HepG2 (cell line): ENCODE results near the gene SHROOM1. TPM values are rescaled to one million over a fixed set of nuclear protein-coding genes. Genes with fewer than 3 reads are reported as not detected.

Experiments
- CBX2 ChIP-seq, 2 experiments: fragments of 200-600 bp in 1 of 2; sonication (generic); formaldehyde crosslinking in 1 of 2; IDR thresholded peaks; 2 replicates each; pipeline versions ENCODE4 v1.7.0 to v1.8.1; 2018 to 2022; ENCODE audit warnings: low read depth in 2 of 2, low read length in 1 of 2, mild to moderate bottlenecking in 1 of 2, missing genetic modification reagents in 1 of 2
- CHD2 ChIP-seq: IDR thresholded peaks from 2 replicates; pipeline ENCODE4 v1.6.1; 2011; ENCODE audit warnings: low read depth, low read length, improper control_type of control experiment
- FOXK2 ChIP-seq: fragments of 450-650 bp; IDR thresholded peaks from 2 replicates; pipeline ENCODE4 v1.6.1; 2016
- GABPA ChIP-seq, 2 experiments: IDR thresholded peaks; 2 replicates each; pipeline ENCODE4 v1.6.1; 2011 to 2016; ENCODE audit warnings: low read depth in 2 of 2, low read length in 1 of 2, missing biosample characterization in 1 of 2, missing genetic modification characterization in 1 of 2
- HMG20B ChIP-seq: conservative IDR thresholded peaks from 2 replicates; pipeline ENCODE4 v1.6.1; 2016; ENCODE audit warnings: missing genetic modification reagents, missing compliant biosample characterization
- LCORL ChIP-seq, 2 experiments: fragments of 450-650 bp in 1 of 2; sonication (generic) in 1 of 2; formaldehyde crosslinking in 1 of 2; IDR thresholded peaks; 2 replicates each; pipeline versions ENCODE4 v1.5.0 to v1.6.1; 2017 to 2020; ENCODE audit warnings: antibody characterized with exemption in 1 of 2, missing genetic modification reagents in 1 of 2
- MAFF ChIP-seq: IDR thresholded peaks from 2 replicates; pipeline ENCODE4 v1.6.1; 2011; ENCODE audit warnings: low read depth, low read length, improper control_type of control experiment
- NCOA2 ChIP-seq: sonication (generic); formaldehyde crosslinking; IDR thresholded peaks from 2 replicates; pipeline ENCODE4 v1.8.0; 2022; ENCODE audit warnings: inconsistent platforms
- NR1H2 ChIP-seq: sonication (generic); formaldehyde crosslinking; IDR thresholded peaks from 2 replicates; pipeline ENCODE4 v1.8.1; 2022; ENCODE audit warnings: low read depth, missing genetic modification reagents, borderline replicate concordance
- NRL ChIP-seq: sonication (generic); formaldehyde crosslinking; IDR thresholded peaks from 2 replicates; pipeline ENCODE4 v1.5.0; 2020; ENCODE audit warnings: missing genetic modification reagents, mild to moderate bottlenecking, moderate library complexity, borderline replicate concordance
- SALL1 ChIP-seq: sonication (generic); formaldehyde crosslinking; IDR thresholded peaks from 2 replicates; pipeline ENCODE4 v1.8.0; 2022; ENCODE audit warnings: mild to moderate bottlenecking, missing genetic modification reagents
- SOX6 ChIP-seq, 2 experiments: fragments of 450-650 bp in 1 of 2; sonication (generic) in 1 of 2; formaldehyde crosslinking in 1 of 2; IDR thresholded peaks; 2 replicates each; pipeline versions ENCODE4 v1.4.0 to v1.6.1; 2017 to 2020; ENCODE audit warnings: antibody characterized with exemption in 1 of 2, mild to moderate bottlenecking in 1 of 2, missing genetic modification reagents in 1 of 2
- TEAD2 ChIP-seq: sonication (generic); formaldehyde crosslinking; IDR thresholded peaks from 2 replicates; pipeline ENCODE4 v1.9.0; 2021; ENCODE audit warnings: missing genetic modification reagents
- TOPORS ChIP-seq: sonication (generic); formaldehyde crosslinking; IDR thresholded peaks from 2 replicates; pipeline ENCODE4 v1.8.0; 2023; ENCODE audit warnings: mild to moderate bottlenecking, missing genetic modification reagents
- ZBTB20 ChIP-seq: sonication (generic); formaldehyde crosslinking; IDR thresholded peaks from 2 replicates; pipeline ENCODE4 v1.8.1; 2023; ENCODE audit warnings: missing genetic modification reagents, low read depth, mild to moderate bottlenecking, borderline replicate concordance
- ZFP36L2 ChIP-seq: sonication (generic); formaldehyde crosslinking; IDR thresholded peaks from 2 replicates; pipeline ENCODE4 v1.4.0; 2020; ENCODE audit warnings: missing genetic modification reagents
- ZFP82 ChIP-seq: sonication (generic); formaldehyde crosslinking; IDR thresholded peaks from 2 replicates; pipeline ENCODE4 v1.5.1; 2020; ENCODE audit warnings: mild to moderate bottlenecking, missing genetic modification reagents, borderline replicate concordance
- ZMYM4 ChIP-seq: sonication (generic); formaldehyde crosslinking; IDR thresholded peaks from 2 replicates; pipeline ENCODE4 v1.8.1; 2023; ENCODE audit warnings: mild to moderate bottlenecking, missing genetic modification reagents
- ZNF224 ChIP-seq: sonication (generic); formaldehyde crosslinking; IDR thresholded peaks from 2 replicates; pipeline ENCODE4 v1.5.0; 2020; ENCODE audit warnings: mild to moderate bottlenecking, missing genetic modification reagents
- ZNF230 ChIP-seq: sonication (generic); formaldehyde crosslinking; IDR thresholded peaks from 2 replicates; pipeline ENCODE4 v1.4.0; 2020; ENCODE audit warnings: mild to moderate bottlenecking, missing genetic modification reagents
- ZNF253 ChIP-seq: sonication (generic); formaldehyde crosslinking; IDR thresholded peaks from 2 replicates; pipeline ENCODE4 v1.8.0; 2022; ENCODE audit warnings: mild to moderate bottlenecking, missing genetic modification reagents, borderline replicate concordance
- ZNF331 ChIP-seq: sonication (generic); formaldehyde crosslinking; IDR thresholded peaks from 2 replicates; pipeline ENCODE4 v1.4.0; 2020; ENCODE audit warnings: missing genetic modification reagents
- ZNF660 ChIP-seq: sonication (generic); formaldehyde crosslinking; IDR thresholded peaks from 2 replicates; pipeline ENCODE4 v1.5.1; 2020; ENCODE audit warnings: mild to moderate bottlenecking, low read depth, missing genetic modification reagents, borderline replicate concordance
- ZNF790 ChIP-seq: sonication (generic); formaldehyde crosslinking; IDR thresholded peaks from 2 replicates; pipeline ENCODE4 v1.8.0; 2022; ENCODE audit warnings: missing genetic modification reagents, mild to moderate bottlenecking, borderline replicate concordance
- ZNF839 ChIP-seq: sonication (generic); formaldehyde crosslinking; IDR thresholded peaks from 2 replicates; pipeline ENCODE4 v1.4.0; 2020; ENCODE audit warnings: missing genetic modification reagents, mild to moderate bottlenecking, borderline replicate concordance
- ZNF879 ChIP-seq: sonication (generic); formaldehyde crosslinking; IDR thresholded peaks from 2 replicates; pipeline ENCODE4 v1.8.1; 2023; ENCODE audit warnings: missing genetic modification reagents
- polyA plus RNA-seq, 8 experiments: library from polyadenylated mRNA; depleted of rRNA in 3 of 8; stranded (reverse) in 7 of 8; unstranded in 1 of 8; fragments of >200 nt; fragmentation: Illumina TruSeq in 4 of 8; extraction: Trizol in 4 of 8; gene quantifications; 2 replicates each; pipeline versions ENCODE4 v1.2.1 to v1.2.3, GENCODE V29; 2011 to 2016; ENCODE audit warnings: low read depth in 4 of 8, missing spikeins in 1 of 8, mixed read lengths in 1 of 8; ENCODE audit not compliant: insufficient read depth in 1 of 8
- total RNA-seq, 5 experiments: library from RNA; depleted of rRNA; stranded (reverse); fragments of >200 nt; fragmentation: Illumina TruSeq; extraction: Trizol; gene quantifications; 2 replicates each; pipeline ENCODE4 v1.2.3, GENCODE V29; 2016; ENCODE audit warnings: low read depth in 1 of 5
- TF ChIP-seq, protein P1 (sequence below): sonication (generic); formaldehyde crosslinking; IDR thresholded peaks from 2 replicates; pipeline ENCODE4 v1.4.0; 2020; ENCODE audit warnings: missing genetic modification reagents
- TF ChIP-seq, protein P2 (sequence below): fragments of 450-650 bp; IDR thresholded peaks from 2 replicates; pipeline ENCODE4 v1.6.1; 2016

SHROOM1 gene
- total and polyA plus RNA-seq, 2 of the 13 experiments (the other 11 are each of a cell fraction or from before 2014, with no cell fraction given): 18.2 to 25.7 TPM

DNA sequence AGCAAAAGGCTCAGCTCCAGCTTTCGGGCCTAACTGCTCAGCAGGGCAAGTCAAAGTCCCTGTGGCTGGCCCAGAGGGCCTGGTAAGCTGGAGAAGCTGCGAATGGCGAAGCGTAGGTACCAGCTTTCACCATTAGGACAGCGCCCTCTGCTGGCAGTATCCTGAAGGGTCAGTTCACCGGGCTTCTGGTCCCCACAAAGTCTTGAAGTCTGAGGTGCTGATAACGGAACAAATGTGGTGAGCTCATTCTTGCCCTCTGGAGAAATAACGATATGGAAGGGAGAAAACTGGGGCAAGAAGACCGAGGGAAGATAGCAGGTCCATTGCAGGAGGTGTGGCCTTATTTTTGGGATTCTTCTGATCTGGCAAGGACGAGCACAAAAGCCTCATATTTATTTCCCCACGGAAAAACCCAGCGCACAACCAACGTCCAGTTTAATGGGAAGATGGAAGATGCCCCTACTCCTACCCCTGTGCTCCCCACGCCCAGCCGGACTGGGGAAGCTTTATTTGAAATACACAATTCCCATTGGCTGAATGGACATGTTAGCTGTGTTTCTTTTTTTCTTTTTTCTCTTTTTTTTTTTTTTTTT is 10.2 kb downstream of the SHROOM1 start (continued):
- TF ChIP-seq, protein P1, sequence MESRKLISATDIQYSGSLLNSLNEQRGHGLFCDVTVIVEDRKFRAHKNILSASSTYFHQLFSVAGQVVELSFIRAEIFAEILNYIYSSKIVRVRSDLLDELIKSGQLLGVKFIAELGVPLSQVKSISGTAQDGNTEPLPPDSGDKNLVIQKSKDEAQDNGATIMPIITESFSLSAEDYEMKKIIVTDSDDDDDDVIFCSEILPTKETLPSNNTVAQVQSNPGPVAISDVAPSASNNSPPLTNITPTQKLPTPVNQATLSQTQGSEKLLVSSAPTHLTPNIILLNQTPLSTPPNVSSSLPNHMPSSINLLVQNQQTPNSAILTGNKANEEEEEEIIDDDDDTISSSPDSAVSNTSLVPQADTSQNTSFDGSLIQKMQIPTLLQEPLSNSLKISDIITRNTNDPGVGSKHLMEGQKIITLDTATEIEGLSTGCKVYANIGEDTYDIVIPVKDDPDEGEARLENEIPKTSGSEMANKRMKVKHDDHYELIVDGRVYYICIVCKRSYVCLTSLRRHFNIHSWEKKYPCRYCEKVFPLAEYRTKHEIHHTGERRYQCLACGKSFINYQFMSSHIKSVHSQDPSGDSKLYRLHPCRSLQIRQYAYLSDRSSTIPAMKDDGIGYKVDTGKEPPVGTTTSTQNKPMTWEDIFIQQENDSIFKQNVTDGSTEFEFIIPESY (CRISPR knock-in tag): peak; percentile 58; the same call in 1 of the 2 replicates
- TF ChIP-seq NRL (CRISPR knock-in tag) (0 out of 2 replicates have a peak, but pooled peaks have one; percentile 41), ZMYM4 (CRISPR knock-in tag) (peak; percentile 25; the same call in 1 of the 2 replicates), ZNF790 (CRISPR knock-in tag) (no peak), CHD2 (no peak), CBX2 (IDR thresholded peaks at IDR 0.05; ENCODE audit: low read depth, low read length) (no peak), CBX2 (CRISPR knock-in tag; IDR thresholded peaks at IDR 0.05; ENCODE audit: low read depth) (no peak), FOXK2 (no peak), ZNF224 (0 out of 2 replicates have a peak, but pooled peaks have one; percentile 57), ZBTB20 (no peak), ZNF660 (CRISPR knock-in tag) (no peak), ZNF879 (CRISPR knock-in tag) (no peak), LCORL (IDR thresholded peaks at IDR 0.05) (no peak), LCORL (CRISPR knock-in tag; IDR thresholded peaks at IDR 0.05) (0 out of 2 replicates have a peak, but pooled peaks have one; percentile 47), ZNF331 (CRISPR knock-in tag) (peak; percentile 20; the same call in 1 of the 2 replicates), ZNF230 (CRISPR knock-in tag) (0 out of 2 replicates have a peak, but pooled peaks have one; percentile 54), TEAD2 (no peak), ZNF839 (CRISPR knock-in tag) (no peak), HMG20B (no peak), NCOA2 (CRISPR knock-in tag) (0 out of 2 replicates have a peak, but pooled peaks have one; percentile 8), GABPA (IDR thresholded peaks at IDR 0.05; ENCODE audit: low read depth, low read length) (no peak), GABPA (CRISPR knock-in tag; IDR thresholded peaks at IDR 0.05; ENCODE audit: low read depth) (no peak), SALL1 (CRISPR knock-in tag) (peak; percentile 54), ZFP36L2 (CRISPR knock-in tag) (no peak), ZNF253 (CRISPR knock-in tag) (no peak), MAFF (no peak), SOX6 (IDR thresholded peaks at IDR 0.05) (no peak), SOX6 (CRISPR knock-in tag; IDR thresholded peaks at IDR 0.05) (0 out of 2 replicates have a peak, but pooled peaks have one; percentile 39), ZFP82 (no peak), NR1H2 (CRISPR knock-in tag) (no peak), TOPORS (no peak)
- TF ChIP-seq, protein P2, sequence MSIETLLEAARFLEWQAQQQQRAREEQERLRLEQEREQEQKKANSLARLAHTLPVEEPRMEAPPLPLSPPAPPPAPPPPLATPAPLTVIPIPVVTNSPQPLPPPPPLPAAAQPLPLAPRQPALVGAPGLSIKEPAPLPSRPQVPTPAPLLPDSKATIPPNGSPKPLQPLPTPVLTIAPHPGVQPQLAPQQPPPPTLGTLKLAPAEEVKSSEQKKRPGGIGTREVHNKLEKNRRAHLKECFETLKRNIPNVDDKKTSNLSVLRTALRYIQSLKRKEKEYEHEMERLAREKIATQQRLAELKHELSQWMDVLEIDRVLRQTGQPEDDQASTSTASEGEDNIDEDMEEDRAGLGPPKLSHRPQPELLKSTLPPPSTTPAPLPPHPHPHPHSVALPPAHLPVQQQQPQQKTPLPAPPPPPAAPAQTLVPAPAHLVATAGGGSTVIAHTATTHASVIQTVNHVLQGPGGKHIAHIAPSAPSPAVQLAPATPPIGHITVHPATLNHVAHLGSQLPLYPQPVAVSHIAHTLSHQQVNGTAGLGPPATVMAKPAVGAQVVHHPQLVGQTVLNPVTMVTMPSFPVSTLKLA: no peak
